GM18907 (cell line): ENCODE data around the gene ASIC2.

Experiments used
- ATAC-seq: cut with Tn5 transposase; IDR thresholded peaks from one replicate; pipeline ENCODE4 v1.9.1; 2021; ENCODE audit warnings: mild to moderate bottlenecking, moderate library complexity; ENCODE audit not compliant: unreplicated experiment

ASIC2 gene

DNA sequence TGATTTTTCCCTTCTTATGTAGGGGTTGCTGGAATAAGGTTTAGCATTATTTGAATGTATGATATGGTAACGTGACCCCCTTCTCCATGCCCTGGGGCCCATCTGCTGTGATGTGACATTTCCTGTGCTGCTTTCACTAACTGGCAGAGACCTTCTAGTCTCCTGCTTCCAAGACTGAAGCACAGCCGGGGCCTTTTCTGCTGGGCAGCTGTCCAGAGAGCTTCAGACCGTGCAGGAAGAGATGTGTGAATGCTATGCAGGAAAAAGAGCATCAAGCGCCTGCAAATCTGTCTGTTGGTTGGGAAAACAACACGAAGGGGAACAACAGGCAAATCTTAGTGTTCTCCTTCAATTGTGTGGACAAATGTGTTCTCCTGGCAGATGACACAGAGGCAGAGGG, 173.0 kb downstream of the ASIC2 start:
- no peak for ATAC-seq

DNA sequence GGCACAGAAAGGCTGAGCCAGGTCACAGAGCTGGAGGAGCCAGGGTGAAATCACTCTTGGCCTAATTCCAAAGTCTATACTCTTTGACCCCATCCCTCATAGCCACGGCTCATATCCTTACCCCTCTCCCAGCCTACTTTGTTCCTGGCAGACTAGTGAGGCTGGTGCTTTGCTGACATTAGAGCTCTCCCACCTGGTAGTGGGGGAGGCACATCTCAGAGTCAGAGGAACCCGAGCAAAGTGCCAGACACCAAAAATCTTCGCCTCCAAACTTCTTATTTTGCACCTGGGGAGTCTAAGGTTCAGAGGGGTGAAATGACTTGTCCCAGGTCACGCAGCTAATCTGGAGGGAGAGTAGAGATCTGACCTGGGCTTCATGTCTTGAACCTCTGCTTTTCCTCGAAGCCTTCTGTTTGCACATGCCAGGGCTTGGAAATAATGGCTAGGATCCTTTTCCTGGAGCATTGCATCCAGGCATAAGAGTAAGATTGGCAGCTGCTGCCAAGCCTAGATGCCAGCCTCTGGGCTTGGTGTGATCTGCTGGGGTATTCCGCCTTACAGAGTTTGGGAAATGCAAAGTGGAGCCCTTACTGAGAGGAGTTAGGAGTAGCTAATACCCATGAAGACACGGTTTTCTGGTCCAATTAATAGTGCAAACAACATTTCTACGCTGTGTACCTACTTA, 174.6 kb downstream of the ASIC2 start:
- no peak for ATAC-seq

DNA sequence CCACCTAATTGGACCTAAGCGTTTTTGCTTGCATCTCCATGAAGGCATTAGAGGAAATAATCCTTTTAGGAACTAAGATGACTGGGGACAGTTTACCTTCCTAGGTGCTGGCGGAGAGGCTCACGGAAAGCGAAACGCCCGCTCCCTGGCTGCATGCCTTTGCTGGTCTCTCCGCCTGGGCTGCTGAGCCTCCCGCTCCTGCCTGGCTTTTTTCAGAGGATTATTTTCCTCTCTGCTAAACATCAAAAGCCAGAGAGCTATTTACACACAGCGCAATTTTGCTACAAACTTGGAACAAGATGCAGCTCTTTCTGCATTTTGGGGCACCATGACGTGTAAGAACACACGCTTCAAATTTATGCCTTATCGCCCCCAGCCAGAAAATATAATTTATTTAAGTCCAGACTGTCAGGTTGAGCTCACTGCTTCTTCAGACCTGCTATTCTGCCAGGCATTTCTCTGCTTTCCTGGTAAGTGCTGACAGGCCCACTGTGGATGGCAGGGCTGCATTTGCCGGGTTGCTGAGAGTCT, 177.0 kb downstream of the ASIC2 start:
- ATAC-seq, result no peak

DNA sequence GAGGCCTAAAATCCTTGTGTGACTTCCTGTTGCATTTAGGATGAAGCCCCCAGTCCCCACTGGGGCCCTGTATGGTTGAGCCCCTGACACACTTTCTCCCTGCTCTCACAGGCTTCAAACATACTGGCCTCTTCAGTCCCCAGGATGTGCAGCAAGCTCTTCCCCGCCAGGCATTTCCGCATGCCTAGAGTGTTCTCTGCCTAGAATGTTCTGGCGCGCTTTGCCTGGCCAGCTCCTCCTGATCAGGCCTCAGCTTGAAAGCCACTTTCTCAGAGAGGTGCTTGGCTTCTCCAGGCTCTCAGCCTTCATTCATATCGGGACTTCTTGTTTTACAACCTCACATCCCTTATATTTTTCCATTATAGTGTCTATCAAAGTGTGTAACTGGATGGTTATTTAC, 177.7 kb downstream of the ASIC2 start:
- ATAC-seq, result no peak

DNA sequence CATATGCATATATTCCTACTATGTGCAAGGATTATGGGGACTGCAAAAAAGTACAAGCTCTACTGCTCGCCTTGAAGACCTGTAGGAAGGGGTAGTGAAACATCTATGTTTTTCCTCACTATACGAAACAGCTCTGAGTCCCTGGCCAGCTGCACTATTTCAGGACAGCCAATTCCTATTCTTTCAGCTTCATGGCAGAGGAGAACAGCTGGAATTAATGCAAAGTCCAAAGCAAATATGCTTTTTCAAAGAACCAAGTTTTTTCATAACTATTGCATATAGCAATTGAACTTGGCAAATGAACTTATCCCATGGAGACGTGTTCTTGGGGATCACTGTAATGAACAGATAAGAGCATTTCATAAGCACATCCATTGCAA, 179.1 kb downstream of the ASIC2 start:
- ATAC-seq, result no peak

DNA sequence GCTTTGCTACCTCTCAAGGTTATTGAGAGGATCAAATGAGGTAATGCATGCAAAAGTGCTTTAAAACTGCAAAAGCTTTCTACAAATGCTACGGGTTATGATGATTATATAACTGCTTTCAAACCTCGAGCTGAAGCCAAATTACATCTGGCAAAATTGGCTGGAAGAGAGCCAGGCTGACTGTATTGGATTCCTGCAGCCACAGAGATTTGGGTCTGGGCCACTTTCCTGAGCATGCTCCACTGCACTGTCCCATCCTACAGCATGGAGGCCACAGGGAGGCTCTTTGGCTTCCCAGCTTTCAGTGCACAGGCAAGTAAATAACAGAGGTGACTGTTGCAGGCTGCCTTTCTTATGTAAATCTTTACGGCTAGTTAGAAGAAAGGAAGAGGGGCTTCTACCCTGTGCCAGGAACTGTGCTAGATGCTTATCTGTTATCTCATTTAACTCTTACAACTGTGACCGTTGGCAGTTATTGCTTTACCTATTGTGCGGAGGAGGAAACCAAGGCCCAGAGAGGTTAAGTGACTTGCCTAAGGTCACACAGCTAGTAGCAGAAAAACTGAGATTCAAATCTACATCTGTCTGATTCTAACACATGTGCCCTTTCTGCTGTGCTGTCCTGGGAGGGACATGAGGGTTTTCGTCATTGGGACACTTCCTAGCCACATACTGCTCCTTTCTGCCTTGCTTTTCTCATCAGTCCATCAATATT, 179.7 kb downstream of the ASIC2 start:
- no peak for ATAC-seq

DNA sequence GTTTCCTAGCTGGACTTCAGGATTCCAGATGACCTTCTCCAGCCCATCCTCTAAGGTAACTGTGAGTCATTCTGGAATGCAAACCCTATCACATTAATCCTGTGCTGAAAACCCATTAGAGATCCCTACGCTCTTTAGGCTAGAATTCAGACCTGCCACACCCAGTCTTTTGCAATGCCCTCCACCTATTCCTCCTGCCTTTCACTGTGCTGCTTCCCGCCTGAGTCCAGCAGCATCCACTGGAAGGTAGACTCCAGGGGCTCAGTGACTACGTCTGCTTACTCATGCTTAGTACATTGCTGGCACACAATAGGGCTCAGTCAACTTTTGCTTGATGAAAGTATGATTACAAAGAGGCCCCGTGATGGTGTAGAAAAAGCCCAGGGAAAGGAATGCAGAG, 180.3 kb downstream of the ASIC2 start:
- ATAC-seq, result no peak

DNA sequence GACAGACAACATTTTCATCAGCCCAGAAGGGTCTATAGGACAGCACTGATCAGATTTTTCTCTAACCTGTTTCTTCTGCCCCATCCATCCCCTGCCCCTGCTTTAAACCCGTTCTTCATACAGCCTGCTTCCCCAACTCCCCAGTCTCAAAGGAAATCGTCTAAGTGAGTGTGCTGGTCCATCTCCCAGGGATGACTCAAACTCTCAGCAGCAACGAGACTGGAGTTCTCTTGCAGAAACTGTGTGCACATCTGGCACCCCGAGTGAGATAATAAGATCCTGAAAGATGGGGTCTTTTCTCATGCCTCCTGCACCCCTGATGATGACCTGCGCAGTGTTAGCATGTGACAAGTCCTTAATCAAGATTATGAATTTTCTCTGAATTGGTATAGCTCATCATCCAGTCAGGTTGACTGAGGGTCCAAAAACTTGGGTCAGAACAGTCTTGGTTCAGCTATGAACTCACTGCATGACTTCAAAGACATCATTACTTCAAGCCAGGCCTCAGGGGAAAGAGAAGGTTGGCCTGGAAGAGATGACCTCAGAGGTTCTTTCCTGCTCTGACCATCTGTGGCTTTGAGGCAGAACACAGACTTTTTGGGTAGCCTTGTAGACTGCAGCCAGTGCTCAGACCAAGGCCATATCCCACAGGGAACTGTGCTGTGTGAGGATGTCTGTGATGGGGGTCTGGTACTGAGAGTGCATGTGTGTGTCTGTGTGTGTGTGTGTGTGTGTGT, 183.6 kb downstream of the ASIC2 start:
- ATAC-seq, result no peak

DNA sequence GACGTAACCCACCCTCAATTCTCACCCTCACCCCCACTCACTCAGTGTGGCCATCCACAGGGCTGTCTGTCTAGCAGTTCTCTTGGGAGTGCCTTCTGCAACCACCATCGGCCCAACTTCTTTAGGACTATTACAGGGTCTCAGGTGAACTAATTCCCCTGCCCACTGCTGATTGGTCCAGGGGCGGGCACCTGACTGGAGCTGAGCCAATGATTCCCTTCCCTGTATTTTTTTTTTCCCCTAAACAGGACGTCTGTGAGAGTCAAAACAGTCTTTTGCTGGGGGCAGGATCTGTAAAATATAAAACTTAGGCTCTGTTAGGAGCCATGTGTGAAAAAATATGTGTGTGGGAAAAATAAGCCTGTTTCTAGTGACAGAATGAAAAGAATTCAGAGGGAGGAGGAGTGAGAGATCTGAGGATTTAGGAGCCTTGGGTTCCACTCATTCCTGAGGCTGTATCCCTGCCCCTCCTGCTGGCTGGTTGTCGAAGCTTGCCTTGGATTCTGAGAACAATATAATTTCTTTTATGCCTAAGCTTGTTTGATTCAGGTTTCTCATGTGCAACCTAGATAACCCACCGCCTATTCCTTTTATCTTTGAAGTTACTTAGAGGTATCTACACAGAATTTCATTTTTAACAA, 186.4 kb downstream of the ASIC2 start:
- no peak for ATAC-seq

DNA sequence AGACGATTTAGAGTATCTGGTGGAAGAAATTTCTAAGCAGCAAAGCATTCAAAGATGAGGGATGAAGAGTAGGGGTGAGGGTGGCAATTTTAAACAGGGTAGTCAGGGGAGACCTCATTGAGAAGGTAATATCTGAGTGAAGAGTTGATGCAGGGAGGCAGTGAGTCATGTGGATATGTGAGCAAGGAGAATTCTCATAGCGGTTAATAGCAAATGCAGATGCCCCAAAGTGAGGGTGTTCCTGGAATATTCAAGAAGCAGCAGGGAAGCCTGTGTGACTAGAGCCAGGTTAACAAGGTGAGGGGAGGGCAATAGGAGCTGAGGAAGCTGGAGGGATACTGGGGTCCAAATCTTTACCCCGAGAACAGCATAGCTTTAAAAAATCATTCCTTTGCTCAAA, 187.2 kb downstream of the ASIC2 start:
- ATAC-seq, result no peak

DNA sequence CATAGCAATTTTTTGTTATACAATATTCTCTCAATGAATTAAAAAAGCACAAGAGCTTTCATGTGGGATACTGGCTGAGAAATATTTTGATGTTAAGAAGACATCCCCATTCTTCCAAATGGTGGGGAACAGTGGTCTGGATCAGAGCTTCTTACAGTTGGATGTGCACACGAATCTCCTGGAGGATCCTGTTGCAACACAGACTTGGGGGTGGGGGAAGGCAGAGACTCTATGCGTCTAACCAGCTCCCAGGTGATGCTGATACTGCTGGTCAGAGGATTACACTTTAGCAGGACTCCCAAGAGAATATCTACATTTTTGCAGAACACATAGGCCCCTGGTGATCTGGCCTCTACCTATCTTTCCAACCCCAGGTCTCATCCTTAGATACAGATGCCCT, 193.2 kb downstream of the ASIC2 start:
- ATAC-seq, result no peak

DNA sequence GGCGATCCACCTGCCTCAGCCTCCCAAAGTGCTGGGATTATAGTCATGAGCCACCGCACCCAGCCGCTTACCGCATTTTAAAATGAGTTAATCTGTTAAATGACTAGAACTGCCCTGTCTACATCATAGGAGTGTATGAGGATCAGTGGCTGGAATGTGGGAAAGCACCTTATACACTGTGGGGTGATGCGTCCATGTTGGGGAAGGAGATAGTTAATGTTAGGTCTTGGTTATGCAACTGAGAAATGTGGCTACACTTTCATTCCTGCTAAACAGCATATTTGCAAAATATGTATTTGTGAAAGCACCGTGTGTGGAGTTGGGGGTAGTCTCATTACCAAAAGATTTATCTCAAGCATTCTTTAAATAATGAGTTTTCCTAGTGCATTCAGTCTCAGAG, 193.8 kb downstream of the ASIC2 start:
- no peak for ATAC-seq

DNA sequence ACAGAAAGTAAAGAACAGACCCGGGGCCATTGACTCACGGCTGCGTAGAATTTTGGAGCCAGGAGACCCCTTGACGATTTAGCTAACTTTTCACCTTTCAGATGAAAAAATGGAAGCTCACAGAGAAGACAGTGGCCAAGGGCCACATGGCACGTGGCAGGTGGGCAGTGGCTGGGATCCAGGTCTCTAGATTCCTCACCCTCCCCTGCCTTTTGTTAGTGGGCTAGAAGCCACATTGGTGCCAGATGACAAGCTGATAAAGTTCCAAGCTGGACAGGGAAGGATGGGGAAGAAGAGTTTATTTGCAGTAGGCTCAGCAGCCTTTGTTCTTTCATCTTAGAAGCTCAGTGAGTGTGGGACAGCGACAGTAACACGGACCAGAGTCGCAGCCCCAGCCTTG, 195.7 kb downstream of the ASIC2 start:
- ATAC-seq, result no peak

DNA sequence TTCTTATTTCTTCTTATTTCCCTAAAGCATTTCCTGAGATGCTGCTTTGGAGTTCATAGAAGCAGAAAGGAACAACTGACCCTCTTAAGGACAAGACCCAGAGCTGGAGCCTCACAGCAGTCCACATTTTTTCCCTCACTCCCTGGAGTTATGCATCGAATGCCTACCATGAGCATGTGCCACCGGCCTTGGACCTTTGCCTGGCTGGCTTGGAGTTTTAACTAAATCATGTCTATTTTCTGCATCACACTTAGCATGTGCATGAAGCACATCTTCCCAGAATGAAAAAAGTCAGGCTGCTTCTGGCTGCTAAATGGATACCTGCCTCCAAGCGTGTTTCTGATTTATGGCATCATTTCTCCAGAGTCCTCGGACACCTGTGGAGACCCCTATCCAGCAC, 196.9 kb downstream of the ASIC2 start:
- no peak for ATAC-seq

DNA sequence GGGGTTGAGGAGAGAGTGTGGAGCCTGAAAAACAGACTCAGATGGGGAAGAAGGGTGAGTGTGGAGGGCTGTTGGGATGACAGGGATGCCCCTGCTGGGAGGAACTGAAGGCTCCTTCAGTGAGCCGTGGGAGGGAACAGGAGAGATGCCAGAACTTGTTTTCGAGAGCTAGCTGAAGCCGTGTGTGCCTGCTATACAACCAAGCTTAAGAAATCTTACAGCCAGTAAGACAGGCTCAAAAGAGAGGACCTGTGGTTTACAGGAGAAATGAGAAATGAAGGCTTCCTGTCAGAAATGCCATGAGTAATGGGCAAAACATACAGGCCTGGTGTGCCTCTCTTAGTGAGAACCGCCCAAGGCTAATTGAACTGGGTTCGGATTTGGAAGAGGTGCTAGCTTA, 201.8 kb downstream of the ASIC2 start:
- ATAC-seq, result no peak

DNA sequence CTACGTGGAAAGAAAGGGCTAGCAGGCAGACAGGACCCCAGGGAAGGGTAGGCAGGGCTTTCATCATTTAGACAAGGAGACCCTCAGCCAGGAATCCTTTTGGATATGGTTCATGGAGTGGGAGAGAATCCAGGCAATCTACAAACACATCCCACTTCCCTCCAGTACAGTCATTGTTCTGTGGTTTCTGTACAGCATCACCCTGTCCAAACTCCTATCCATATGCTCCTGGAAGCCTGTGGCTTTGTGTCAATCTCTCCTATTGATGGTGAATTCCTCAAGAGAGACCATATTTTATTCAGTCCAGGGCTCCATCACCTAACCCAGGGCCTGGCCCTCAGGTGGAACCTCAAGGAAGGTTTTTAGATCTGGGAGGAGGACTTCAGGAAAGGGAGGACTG, 202.3 kb downstream of the ASIC2 start:
- ATAC-seq, result no peak

DNA sequence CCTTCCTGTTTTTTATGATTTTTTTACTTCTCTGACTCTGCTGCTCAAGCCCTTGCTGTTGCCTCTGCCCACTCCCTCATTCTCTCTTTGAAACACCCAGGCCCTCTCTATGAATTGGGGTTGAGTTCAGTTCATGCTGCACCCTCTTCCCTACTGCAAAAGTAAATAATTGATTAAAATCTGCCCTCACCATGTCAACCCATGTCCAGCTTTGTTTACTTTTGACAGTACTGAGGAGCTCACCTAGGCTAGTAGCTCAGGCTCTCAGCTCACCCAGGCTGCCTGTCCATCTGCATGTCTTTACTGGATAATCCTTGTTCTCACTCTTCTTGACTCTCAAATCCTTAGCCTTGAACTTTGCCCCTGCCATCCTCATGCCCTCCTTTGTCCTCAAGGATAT, 206.2 kb downstream of the ASIC2 start:
- ATAC-seq, result no peak

DNA sequence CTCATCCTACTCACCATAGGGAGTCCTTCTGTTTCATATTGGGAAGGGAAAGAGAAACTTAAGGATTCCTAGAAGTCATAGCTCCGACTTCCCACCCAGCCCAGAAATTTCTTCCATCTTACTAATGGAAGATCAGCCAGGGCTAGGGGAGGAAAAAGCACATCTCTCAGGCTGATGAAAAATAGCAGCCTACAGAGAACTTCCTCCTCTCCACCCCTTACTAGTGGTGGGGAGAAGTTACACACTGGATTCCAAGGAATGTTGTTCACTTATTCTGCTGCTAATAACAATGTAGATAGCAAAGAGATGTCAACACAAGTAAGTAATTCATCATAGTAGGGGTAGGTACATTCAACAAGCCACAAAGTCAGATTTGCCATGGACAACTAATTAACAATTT, 207.1 kb downstream of the ASIC2 start:
- no peak for ATAC-seq

DNA sequence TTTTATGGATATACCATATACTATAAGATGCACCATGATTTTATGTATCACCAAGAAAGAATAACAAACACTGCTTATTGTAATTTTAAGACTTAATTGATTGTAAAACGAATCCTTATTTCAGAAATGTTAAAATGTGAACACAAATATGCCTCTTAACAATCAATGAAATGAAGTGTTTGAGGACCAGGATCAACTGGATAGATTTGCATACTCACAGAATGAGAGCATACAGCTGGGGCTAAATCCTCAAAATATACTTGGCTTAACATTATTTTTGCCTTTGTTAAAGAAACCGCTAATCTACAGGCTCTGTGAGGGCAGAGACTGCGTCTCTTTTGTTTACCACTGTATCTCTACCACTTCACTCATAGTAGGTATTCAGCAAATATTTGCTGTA, 207.8 kb downstream of the ASIC2 start:
- no peak for ATAC-seq

DNA sequence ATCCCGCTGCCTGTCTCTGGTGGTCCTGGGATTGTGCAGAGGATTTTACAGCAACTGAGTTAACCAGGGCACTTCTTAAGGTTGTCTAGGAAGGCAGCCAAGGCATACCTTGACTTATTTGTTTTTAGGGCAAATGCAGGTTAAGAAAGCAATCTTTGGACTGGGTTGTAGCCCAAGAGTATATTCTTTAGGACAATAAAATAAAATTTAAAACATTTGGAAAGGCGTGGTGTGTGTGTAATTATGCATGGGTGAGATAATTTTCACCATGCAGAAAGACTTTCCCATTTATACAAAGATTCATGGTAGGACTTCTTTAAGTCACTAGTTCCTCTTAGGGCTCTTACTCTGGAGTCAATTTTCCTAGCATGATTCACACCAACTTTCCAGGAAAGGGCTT, 208.3 kb downstream of the ASIC2 start:
- ATAC-seq, result no peak

DNA sequence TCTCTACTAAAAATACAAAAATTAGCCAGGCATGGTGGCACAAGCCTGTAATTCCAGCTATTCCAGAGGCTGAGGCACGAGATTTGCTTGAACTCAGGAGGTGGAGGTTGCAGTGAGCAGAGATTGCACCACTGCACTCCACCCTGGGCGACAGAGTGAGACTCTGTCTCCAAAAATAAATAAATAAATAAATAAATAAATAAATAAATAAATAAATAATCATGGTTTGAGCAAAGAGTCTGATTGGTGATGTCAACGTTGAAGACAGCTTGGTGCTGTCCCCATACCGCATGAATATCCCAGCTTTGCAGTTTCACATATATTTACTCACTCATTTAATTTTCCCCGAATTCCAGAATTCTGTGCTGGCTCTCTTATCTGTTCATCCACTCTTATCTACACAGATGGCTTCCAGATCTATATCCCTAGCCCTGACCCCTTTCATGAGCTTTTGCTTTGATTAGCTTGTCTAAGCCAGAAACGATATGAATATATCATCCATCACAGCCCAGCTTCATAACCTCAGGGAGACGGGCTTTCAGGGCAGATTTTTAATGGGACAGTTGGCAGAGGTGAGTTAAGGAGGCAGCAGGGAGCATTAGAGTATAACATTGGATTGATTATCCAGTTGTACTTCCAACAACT, 210.4 kb downstream of the ASIC2 start:
- no peak for ATAC-seq
